ENCODE data around the gene ANKFY1. TPM values are rescaled to one million over a fixed set of nuclear protein-coding genes. Genes with fewer than 3 reads are reported as not detected.
"Not testable (repeated sequence)": the region's sequence is repeated elsewhere in the genome, so short reads cannot be mapped to it uniquely, and the experiment has no call there.

ANKFY1 gene
- total RNA-seq, 2 experiments from 2014 or later = 39.8 to 40.7 TPM

DNA sequence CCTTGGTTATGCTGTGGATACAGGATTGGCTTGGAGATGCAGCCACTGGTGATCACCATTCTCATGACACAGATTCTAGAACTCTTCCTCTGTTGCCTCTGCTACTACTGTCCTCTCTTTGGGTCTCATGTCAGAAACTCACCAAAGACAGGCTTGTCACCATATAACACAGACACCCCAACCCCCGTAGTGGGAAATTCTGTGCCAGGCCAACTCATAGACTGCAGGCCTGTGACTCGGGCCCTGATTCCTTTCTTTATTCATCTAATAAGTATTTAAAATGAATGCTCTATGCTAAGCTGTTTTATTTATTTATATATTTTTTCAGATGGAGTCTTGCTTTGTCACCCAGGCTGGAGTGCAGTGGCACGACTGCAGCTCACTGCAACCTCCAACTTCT is 111.3 kb downstream of the ANKFY1 start:
- ChIA-PET CTCF (interaction anchor here (1.2 kb wide), 1 partner anchor 48 kb away, joined by 5 read pairs; no protein-coding TSS in a partner anchor), POLR2A (interaction anchor here (1.0 kb wide), 1 partner anchor 9 kb away, joined by 3 read pairs; the partner anchor contains the start of genes CYB5D2 and ZZEF1)
- H3K27me3 Mint-ChIP-seq = no peaks in the 10 kb centered on the region
- no peak for DNase-seq
- H3K36me3 Mint-ChIP-seq (ENCODE audit: low read depth) = no peaks in the 10 kb centered on the region
- intact Hi-C loops (cut with DNase I, micrococcal nuclease) = no loop called here
- no peak for ATAC-seq
- no peak overlapping the region for H3K27ac Mint-ChIP-seq
- no peaks in the 10 kb centered on the region for H3K9me3 Mint-ChIP-seq (ENCODE audit: low read depth)
- no peak overlapping the region for H3K4me3 Mint-ChIP-seq
- no peaks in the 10 kb centered on the region for H3K4me1 Mint-ChIP-seq

DNA sequence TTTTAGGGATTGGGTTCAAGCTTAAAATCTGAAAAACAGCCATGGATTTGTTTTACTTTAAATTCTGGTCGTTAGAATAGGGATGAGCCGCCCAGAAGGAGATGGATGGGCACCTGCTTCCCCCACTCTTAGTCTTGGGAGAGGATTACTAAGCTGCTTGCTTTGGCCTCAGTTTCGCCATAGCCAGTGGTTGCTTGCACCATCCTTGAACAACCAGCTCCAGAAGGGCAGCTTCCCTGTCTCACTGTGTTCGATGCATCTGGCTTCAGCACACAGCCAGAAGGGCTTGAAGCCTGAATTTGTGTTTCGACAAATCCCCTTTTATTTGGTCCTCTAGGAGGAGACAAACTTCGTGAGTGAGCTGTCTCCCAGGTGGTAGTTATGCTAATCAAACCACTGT is 113.7 kb downstream of the ANKFY1 start:
- H3K4me1 Mint-ChIP-seq = peaks cover 2% of the 10 kb centered on the region
- H3K27ac Mint-ChIP-seq = no peak overlapping the region
- no peak overlapping the region for H3K4me3 Mint-ChIP-seq
- ATAC-seq (no peak), DNase-seq (no peak)
- no peaks in the 10 kb centered on the region for H3K27me3 Mint-ChIP-seq
- H3K36me3 Mint-ChIP-seq (ENCODE audit: low read depth) = no peaks in the 10 kb centered on the region
- ChIA-PET POLR2A (no interaction called here), CTCF (no interaction called here)
- no peaks in the 10 kb centered on the region for H3K9me3 Mint-ChIP-seq (ENCODE audit: low read depth)
- intact Hi-C loops (cut with DNase I, micrococcal nuclease) = no loop called here

DNA sequence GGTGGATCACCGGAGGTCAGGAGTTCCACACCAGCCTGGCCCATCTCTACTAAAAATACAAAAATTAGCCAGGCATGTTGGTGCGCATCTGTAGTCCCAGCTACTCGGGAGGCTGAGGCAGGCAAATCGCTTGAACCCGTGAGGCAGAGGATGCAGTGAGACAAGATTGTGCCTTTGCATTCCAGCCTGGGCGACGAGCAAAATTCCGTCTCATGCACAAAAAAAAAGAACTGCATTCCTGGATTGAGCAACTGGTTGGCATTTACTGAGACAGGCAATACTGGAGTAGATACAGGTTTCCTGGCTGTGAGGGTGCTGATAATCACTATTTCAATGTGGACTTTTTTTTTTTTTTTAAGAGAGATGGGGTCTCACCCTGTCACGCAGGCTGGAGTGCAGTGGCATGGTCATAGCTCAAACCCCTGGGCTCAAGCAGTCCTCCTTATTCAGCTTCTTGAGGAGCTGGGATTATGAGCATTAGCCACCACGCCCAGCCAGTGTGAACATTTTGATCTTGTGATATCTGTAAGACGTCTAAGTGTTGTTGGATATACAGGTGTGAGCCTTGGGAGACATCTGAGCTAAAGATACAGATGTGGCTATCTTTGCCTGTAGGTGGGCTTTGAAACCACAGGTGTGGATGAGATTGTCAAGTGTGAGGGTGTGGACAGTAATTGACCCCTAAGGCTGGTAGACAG is 115.0 kb downstream of the ANKFY1 start:
- H3K4me1 Mint-ChIP-seq = peaks cover 7% of the 10 kb centered on the region
- peaks cover 2% of the 10 kb centered on the region for H3K36me3 Mint-ChIP-seq (ENCODE audit: low read depth)
- H3K4me3 Mint-ChIP-seq = no peak overlapping the region
- intact Hi-C loops (cut with DNase I, micrococcal nuclease) = loop anchor here in 1 of 2 experiments (10.0 kb wide), 1 partner anchor 184 kb away; the partner anchor contains the start of gene ATP2A3
- H3K27ac Mint-ChIP-seq = no peak overlapping the region
- ATAC-seq (no peak), DNase-seq (no peak)
- ChIA-PET POLR2A (interaction anchor here (0.7 kb wide), 2 partner anchors 32 to 342 kb away, joined by 4 to 5 read pairs; no protein-coding TSS in a partner anchor), CTCF (interaction anchor here (0.6 to 1.3 kb wide), 2 partner anchors 9 to 12 kb away, joined by 3 to 5 read pairs; no protein-coding TSS in a partner anchor)
- no peaks in the 10 kb centered on the region for H3K9me3 Mint-ChIP-seq (ENCODE audit: low read depth)
- no peaks in the 10 kb centered on the region for H3K27me3 Mint-ChIP-seq

DNA sequence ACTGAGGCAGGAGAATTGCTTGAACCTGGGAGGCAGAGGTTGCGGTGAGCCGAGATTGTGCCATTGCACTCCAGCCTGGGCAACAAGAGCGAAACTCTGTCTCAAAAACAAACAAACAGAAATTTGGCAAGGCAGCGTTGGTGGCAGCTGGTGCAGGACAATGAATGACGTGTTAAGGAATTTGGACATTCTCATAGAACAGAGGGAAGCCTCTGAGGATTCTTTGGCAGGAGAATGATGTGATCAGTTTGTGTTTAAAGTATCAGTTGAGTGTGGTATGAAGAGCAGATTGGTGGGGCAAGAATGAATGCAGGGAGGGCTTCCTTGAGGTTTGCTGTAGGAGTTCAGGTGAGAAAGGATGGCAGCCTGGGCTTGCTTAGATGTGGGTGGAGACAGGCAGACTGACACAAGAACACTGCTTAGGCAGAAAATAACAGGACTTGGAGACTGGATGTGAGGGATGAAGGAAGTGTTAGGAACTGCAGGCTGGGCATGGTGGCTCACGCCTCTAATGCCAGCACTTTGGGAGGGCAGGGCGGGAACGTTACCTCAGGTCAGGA is 115.9 kb downstream of the ANKFY1 start:
- no peak for DNase-seq
- no peak for ATAC-seq
- CTCF ChIA-PET = no interaction called here
- POLR2A ChIA-PET = no interaction called here
- peaks cover 2% of the 10 kb centered on the region for H3K36me3 Mint-ChIP-seq (ENCODE audit: low read depth)
- no peaks in the 10 kb centered on the region for H3K27me3 Mint-ChIP-seq
- intact Hi-C loops (cut with DNase I, micrococcal nuclease) = loop anchor here in 1 of 2 experiments (10.0 kb wide), 1 partner anchor 183 kb away; the partner anchor contains the start of gene ATP2A3
- no peaks in the 10 kb centered on the region for H3K9me3 Mint-ChIP-seq (ENCODE audit: low read depth)
- no peak overlapping the region for H3K27ac Mint-ChIP-seq
- H3K4me3 Mint-ChIP-seq = no peak overlapping the region
- H3K4me1 Mint-ChIP-seq = peaks cover 7% of the 10 kb centered on the region

DNA sequence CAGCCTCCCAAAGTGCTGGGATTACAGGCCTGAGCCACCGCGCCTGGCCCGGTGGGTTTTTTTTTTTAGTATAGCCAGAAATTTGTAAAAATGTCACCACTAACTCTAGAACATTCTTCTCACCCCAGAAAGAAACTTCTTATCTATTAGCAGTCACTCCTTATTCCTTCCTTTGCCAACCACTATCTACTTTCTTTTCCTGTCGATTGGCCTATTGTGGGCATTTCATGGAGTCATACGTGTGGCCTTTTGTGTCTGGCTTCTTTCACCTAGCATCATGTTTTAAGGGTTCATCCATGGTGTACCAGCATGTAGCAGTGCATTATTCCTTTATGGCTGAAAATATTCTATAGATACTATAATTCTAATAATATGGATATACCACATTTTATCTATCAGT is 117.1 kb downstream of the ANKFY1 start:
- H3K9me3 Mint-ChIP-seq (ENCODE audit: low read depth) = no peaks in the 10 kb centered on the region
- CTCF ChIA-PET = no interaction called here
- intact Hi-C loops (cut with DNase I, micrococcal nuclease) = loop anchor here in 1 of 2 experiments (10.0 kb wide), 1 partner anchor 182 kb away; the partner anchor contains the start of gene ATP2A3
- H3K4me1 Mint-ChIP-seq = peaks cover 13% of the 10 kb centered on the region
- no peak overlapping the region for H3K4me3 Mint-ChIP-seq
- H3K36me3 Mint-ChIP-seq (ENCODE audit: low read depth) = peaks cover 4% of the 10 kb centered on the region
- no peak for DNase-seq
- no peaks in the 10 kb centered on the region for H3K27me3 Mint-ChIP-seq
- no peak for ATAC-seq
- H3K27ac Mint-ChIP-seq = no peak overlapping the region
- POLR2A ChIA-PET = no interaction called here

DNA sequence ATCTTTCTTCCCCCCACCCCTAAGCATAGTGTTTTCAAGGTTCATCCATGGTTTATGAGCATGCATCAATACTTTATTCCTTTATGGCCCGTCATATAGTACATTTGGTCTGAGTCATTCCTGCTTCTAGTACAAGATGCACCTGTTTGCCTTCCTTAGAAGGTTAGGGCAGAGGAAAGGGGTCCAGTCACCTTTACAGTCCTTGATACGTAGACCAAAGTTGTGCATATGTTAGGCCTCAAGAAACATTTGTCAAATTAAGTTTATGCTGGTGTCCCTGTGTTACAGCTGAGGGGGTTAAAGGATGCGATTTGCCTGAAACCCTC is 119.4 kb downstream of the ANKFY1 start:
- H3K27me3 Mint-ChIP-seq = no peaks in the 10 kb centered on the region
- peak; percentile 10 for ATAC-seq
- peaks cover 34% of the 10 kb centered on the region for H3K4me1 Mint-ChIP-seq
- intact Hi-C loops (cut with DNase I, micrococcal nuclease) = loop anchor here (1.0 to 10.0 kb wide), 6 partner anchors 118 to 652 kb away; partner anchors contain the start of genes ANKFY1 (in 1 of the 2), ATP2A3 (in 1 of the 2), HASPIN (in 1 of the 2) and PELP1 (in 1 of the 2)
- POLR2A ChIA-PET = interaction anchor here (1.4 to 2.3 kb wide), 3 partner anchors 18 to 32 kb away, joined by 5 to 9 read pairs (median 8); no protein-coding TSS in a partner anchor
- no peaks in the 10 kb centered on the region for H3K9me3 Mint-ChIP-seq (ENCODE audit: low read depth)
- CTCF ChIA-PET = interaction anchor here (0.5 to 1.6 kb wide), 2 partner anchors 65 to 230 kb away, joined by 3 to 8 read pairs; no protein-coding TSS in a partner anchor
- no peak for DNase-seq
- H3K36me3 Mint-ChIP-seq (ENCODE audit: low read depth) = peaks cover 4% of the 10 kb centered on the region
- H3K27ac Mint-ChIP-seq = peak overlapping the region; percentile 99
- peak overlapping the region; percentile 97 for H3K4me3 Mint-ChIP-seq

DNA sequence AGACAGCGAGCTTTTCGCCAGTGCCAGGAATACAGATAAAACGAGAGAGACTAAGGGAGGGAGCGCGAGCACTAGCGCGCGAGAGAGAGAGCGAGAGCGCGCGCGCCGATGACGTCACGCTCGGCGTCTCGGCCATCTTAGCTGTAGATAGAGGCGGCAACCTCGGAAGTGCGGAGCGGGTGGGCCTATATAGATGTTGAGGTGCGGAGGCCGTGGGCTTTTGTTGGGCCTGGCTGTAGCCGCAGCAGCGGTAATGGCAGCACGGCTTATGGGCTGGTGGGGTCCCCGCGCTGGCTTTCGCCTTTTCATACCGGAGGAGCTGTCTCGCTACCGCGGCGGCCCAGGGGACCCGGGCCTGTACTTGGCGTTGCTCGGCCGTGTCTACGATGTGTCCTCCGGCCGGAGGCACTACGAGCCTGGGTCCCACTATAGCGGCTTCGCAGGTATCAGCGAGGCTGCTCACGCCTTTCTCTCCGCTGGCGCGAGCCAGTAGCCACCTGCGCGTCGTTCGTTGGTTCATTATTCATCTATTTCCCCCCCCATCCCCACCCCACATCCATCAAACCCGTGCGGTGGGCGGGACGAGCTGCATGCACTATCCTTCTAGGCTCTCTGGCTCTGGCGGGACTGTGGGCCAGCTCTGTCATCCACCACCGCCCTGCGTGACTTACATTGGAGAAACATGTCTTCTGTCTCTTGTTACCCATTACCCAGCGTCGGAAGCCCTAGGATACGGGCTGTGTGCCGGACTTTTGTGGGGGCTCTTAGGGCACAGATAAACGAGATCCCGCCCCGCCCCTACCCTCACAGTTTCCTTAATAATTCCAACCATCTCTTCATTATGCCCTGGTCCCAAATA is 120.0 kb downstream of the ANKFY1 start:
- H3K9me3 Mint-ChIP-seq (ENCODE audit: low read depth) = no peaks in the 10 kb centered on the region
- H3K4me3 Mint-ChIP-seq = peak overlapping the region; percentile 97
- ATAC-seq (peak; percentile 82), DNase-seq (peak; percentile 95)
- H3K27ac Mint-ChIP-seq = peak overlapping the region; percentile 99
- H3K4me1 Mint-ChIP-seq = peaks cover 40% of the 10 kb centered on the region
- no peaks in the 10 kb centered on the region for H3K27me3 Mint-ChIP-seq
- intact Hi-C loops (cut with DNase I, micrococcal nuclease) = loop anchor here (1.0 to 10.0 kb wide), 20 partner anchors 33 to 1841 kb away; partner anchors contain the start of genes ANKFY1 (in 2 of the 2), ATP2A3 (in 2 of the 2), UBE2G1 (in 2 of the 2) and CAMKK1 (in 1 of the 2)
- H3K36me3 Mint-ChIP-seq (ENCODE audit: low read depth) = peaks cover 4% of the 10 kb centered on the region
- CTCF ChIA-PET = interaction anchor here (0.5 to 1.6 kb wide), 4 partner anchors 13 to 230 kb away, joined by 3 to 8 read pairs (median 4); no protein-coding TSS in a partner anchor
- POLR2A ChIA-PET = interaction anchor here (0.6 to 2.3 kb wide), 14 partner anchors 9 to 1633 kb away, joined by 3 to 10 read pairs (median 4); partner anchors contain the start of gene ATP2A3

DNA sequence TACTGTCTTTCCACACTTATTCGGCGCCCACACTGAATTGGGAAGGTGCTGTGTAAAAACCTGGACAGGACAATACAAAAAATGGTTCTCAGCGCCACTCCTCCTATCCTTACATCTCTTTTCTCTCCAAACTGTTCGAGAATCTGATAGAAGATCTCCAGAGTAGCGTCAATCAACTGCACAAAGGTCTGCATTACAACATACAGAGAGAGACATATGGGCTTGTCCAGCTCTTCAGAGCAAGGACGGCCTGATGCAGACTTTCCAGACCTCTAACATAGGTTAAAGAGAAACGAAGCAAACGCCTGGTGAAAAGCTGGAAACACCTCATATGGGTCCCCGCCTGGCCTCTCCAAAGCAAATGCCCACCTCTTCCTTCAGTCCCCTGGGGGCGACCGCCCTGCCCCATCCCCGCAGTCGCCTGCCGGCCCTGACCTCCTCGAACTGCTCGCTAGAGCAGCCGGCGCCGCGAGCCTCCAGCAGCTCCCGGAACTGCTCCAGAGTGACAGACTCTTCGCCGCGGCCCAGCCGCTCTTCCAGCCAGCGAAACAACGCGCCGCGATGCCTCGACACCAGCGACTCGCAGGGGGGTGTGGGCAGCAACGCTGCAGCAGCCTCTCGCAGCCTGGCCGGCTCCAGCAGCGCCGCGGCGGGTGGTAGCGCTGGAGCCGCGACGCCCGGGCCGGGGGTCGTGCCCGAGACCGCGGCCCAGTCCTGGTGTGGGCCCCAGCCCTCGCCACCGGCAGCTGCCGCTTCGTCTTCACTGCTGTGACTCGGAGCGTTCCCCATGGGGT is 121.5 kb downstream of the ANKFY1 start:
- intact Hi-C loops (cut with DNase I, micrococcal nuclease) = loop anchor here (1.0 to 10.0 kb wide), 8 partner anchors 34 to 1840 kb away; partner anchors contain the start of genes ANKFY1 (in 1 of the 2), ATP2A3 (in 1 of the 2), HASPIN (in 1 of the 2) and NCBP3 (in 1 of the 2)
- Mint-ChIP-seq H3K4me3 (peak overlapping the region; percentile 97), H3K36me3 (ENCODE audit: low read depth) (peaks cover 4% of the 10 kb centered on the region), H3K9me3 (ENCODE audit: low read depth) (no peaks in the 10 kb centered on the region), H3K27ac (peak overlapping the region; percentile 75), H3K27me3 (no peaks in the 10 kb centered on the region), H3K4me1 (peaks cover 54% of the 10 kb centered on the region)
- ChIA-PET CTCF (interaction anchor here (0.6 to 0.7 kb wide), 2 partner anchors 248 to 274 kb away, joined by 3 read pairs; no protein-coding TSS in a partner anchor), POLR2A (interaction anchor here (0.6 to 2.3 kb wide), 6 partner anchors 9 to 1545 kb away, joined by 3 to 9 read pairs (median 4); partner anchors contain the start of genes ATP2A3 and UBE2G1)
- DNase-seq (peak; percentile 63), ATAC-seq (no peak)

DNA sequence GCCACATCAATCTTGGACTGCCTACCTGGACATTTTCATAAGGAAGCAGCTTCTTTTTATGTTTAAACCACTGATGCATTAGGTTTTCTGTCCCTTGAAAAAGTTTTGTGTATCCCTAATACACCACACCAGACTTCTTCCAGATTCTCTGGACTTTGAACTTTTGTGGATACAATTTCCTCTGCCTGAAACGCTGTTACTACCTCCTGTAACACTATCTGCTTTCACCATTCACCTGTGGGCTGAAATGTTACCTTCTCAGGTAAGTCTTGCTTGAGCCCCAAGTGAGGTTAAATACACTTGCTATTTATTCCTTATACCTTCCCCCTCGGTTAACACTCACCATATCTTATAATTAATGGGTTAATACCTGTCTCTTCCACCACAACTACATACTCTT is 123.7 kb downstream of the ANKFY1 start:
- H3K4me1 Mint-ChIP-seq = peaks cover 59% of the 10 kb centered on the region
- H3K27me3 Mint-ChIP-seq = no peaks in the 10 kb centered on the region
- peaks cover 6% of the 10 kb centered on the region for H3K36me3 Mint-ChIP-seq (ENCODE audit: low read depth)
- H3K9me3 Mint-ChIP-seq (ENCODE audit: low read depth) = no peaks in the 10 kb centered on the region
- no peak for DNase-seq
- intact Hi-C loops (cut with DNase I, micrococcal nuclease) = loop anchor here (5.0 to 10.0 kb wide), 4 partner anchors 122 to 562 kb away; partner anchors contain the start of genes ANKFY1 (in 1 of the 2), ATP2A3 (in 1 of the 2), HASPIN (in 1 of the 2) and PELP1 (in 1 of the 2)
- H3K4me3 Mint-ChIP-seq = no peak overlapping the region
- ChIA-PET POLR2A (interaction anchor here (0.6 kb wide), 1 partner anchor 230 kb away, joined by 3 read pairs; no protein-coding TSS in a partner anchor), CTCF (no interaction called here)
- H3K27ac Mint-ChIP-seq = peak overlapping the region; percentile 59
- no peak for ATAC-seq

DNA sequence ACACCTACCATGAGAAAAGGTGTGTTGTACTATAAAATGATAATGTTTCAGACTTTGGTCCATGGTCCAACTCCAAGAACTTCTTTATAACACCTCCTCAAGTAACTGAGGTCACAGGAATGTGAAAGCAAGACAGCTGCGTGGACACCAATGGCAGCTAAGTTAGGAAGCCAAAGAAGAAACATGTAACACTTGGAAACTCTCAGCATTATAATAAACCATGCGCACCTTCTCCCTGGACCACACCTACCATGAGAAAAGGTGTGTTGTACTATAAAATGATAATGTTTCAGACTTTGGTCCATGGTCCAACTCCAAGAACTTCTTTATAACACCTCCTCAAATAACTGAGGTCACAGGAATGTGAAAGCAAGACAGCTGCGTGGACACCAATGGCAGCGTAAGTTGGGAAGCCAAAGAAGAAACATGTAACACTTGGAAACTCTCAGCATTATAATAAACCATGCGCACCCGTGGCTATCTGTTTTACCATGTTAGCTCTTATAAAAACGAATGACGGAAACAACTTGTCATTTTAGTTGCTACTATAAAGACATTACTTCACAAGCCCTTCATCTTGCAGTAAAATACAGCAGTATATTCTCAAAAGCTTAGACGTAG is 124.8 kb downstream of the ANKFY1 start:
- H3K27ac Mint-ChIP-seq = peak overlapping the region; percentile 8
- intact Hi-C loops (cut with DNase I, micrococcal nuclease); H3K27me3 Mint-ChIP-seq; H3K36me3 Mint-ChIP-seq (ENCODE audit: low read depth); H3K9me3 Mint-ChIP-seq (ENCODE audit: low read depth); H3K4me3 Mint-ChIP-seq; DNase-seq; ATAC-seq; POLR2A ChIA-PET; CTCF ChIA-PET: not testable (repeated sequence)
- H3K4me1 Mint-ChIP-seq = peaks cover 60% of the 10 kb centered on the region

Data from activated CD4-positive, alpha-beta T cell treated with anti-CD3 and anti-CD28 coated beads for 36 hours (primary cell).